Astrocyte (in vitro differentiated cells and primary cell): ENCODE data around the gene CDK14. TPM values are rescaled to one million over a fixed set of nuclear protein-coding genes. Genes with fewer than 3 reads are reported as not detected.
A peak's percentile ranks its signal among the peaks of the same experiment; 100 is the strongest.

Experiments used
- DNase-seq: peaks from one replicate; pipeline ENCODE4 v3.0.0-alpha.2; 2010; ENCODE audit warnings: low read depth
- FAIRE-seq: peaks from 2 replicates; lab custom pipeline; 2011; peaks lifted over from hg19 to GRCh38; lab: Jason Lieb, UNC
- H2AFZ ChIP-seq: 2 replicates; pipeline ENCODE4 v1.6.0; 2012; ENCODE audit warnings: low read depth, low read length, inconsistent platforms
- H3K27ac ChIP-seq: 2 replicates; pipeline ENCODE4 v1.5.1; 2011; ENCODE audit warnings: low read depth, low read length, inconsistent platforms
- H3K27me3 ChIP-seq: 2 replicates; pipeline ENCODE4 v1.6.0; 2011; ENCODE audit warnings: low read length, inconsistent platforms; ENCODE audit not compliant: insufficient read depth
- H3K36me3 ChIP-seq: 2 replicates; pipeline ENCODE4 v1.5.1; 2011; ENCODE audit warnings: low read length, inconsistent platforms; ENCODE audit not compliant: insufficient read depth
- H3K4me1 ChIP-seq: 2 replicates; pipeline ENCODE4 v1.5.1; 2011; ENCODE audit warnings: low read length, inconsistent platforms; ENCODE audit not compliant: insufficient read depth
- H3K4me2 ChIP-seq: 2 replicates; pipeline ENCODE4 v1.6.0; 2012; ENCODE audit warnings: low read length, inconsistent platforms
- H3K4me3 ChIP-seq: 2 replicates; pipeline ENCODE4 v1.5.1; 2011; ENCODE audit warnings: low read depth, mild to moderate bottlenecking, low read length, inconsistent platforms; ENCODE audit not compliant: insufficient read depth
- H3K79me2 ChIP-seq: 2 replicates; pipeline ENCODE4 v1.6.0; 2012; ENCODE audit warnings: mild to moderate bottlenecking, low read length, inconsistent platforms; ENCODE audit not compliant: insufficient read depth
- H3K9ac ChIP-seq: 2 replicates; pipeline ENCODE4 v1.6.0; 2012; ENCODE audit warnings: mild to moderate bottlenecking, low read length, inconsistent platforms
- H3K9me3 ChIP-seq: 2 replicates; pipeline ENCODE4 v1.5.1; 2012; ENCODE audit warnings: low read depth, mild to moderate bottlenecking, low read length, inconsistent platforms; ENCODE audit not compliant: insufficient read depth
- H4K20me1 ChIP-seq: 2 replicates; pipeline ENCODE4 v1.6.0; 2012; ENCODE audit warnings: low read length, inconsistent platforms; ENCODE audit not compliant: insufficient read depth
- H3K27ac Mint-ChIP-seq: one replicate; pipeline ENCODE4 v1.8.0; 2021; ENCODE audit warnings: mild to moderate bottlenecking, mixed read lengths; ENCODE audit not compliant: unreplicated experiment
- H3K27me3 Mint-ChIP-seq: one replicate; pipeline ENCODE4 v1.8.0; 2021; ENCODE audit warnings: low read depth, mixed read lengths; ENCODE audit not compliant: unreplicated experiment
- H3K36me3 Mint-ChIP-seq: one replicate; pipeline ENCODE4 v1.8.0; 2021; ENCODE audit warnings: low read depth, mixed read lengths; ENCODE audit not compliant: unreplicated experiment
- H3K4me1 Mint-ChIP-seq: one replicate; pipeline ENCODE4 v1.8.0; 2021; ENCODE audit warnings: low read depth, mixed read lengths; ENCODE audit not compliant: unreplicated experiment
- H3K4me3 Mint-ChIP-seq: one replicate; pipeline ENCODE4 v1.8.0; 2021; ENCODE audit warnings: mild to moderate bottlenecking, moderate library complexity, mixed read lengths; ENCODE audit not compliant: unreplicated experiment
- H3K9me3 Mint-ChIP-seq: one replicate; pipeline ENCODE4 v1.8.0; 2021; ENCODE audit warnings: mild to moderate bottlenecking, mixed read lengths; ENCODE audit not compliant: unreplicated experiment
- EZH2 ChIP-seq: IDR thresholded peaks from 2 replicates; pipeline ENCODE4 v1.6.1; 2012; ENCODE audit warnings: mild to moderate bottlenecking, low read length, inconsistent platforms; ENCODE audit not compliant: insufficient read depth
- total RNA-seq: library from RNA; stranded (reverse); gene quantifications from 2 replicates; pipeline ENCODE4 v1.2.1, GENCODE V29; 2021
- TF ChIP-seq, protein P1 (sequence below): IDR thresholded peaks from 2 replicates; pipeline ENCODE4 v1.5.1; 2011; ENCODE audit warnings: low read depth, mild to moderate bottlenecking, inconsistent platforms, low read length, moderate library complexity; ENCODE audit not compliant: insufficient read depth

The CDK14 gene
- total RNA-seq, 1 donor from 2014 or later: 30.2 TPM

DNA sequence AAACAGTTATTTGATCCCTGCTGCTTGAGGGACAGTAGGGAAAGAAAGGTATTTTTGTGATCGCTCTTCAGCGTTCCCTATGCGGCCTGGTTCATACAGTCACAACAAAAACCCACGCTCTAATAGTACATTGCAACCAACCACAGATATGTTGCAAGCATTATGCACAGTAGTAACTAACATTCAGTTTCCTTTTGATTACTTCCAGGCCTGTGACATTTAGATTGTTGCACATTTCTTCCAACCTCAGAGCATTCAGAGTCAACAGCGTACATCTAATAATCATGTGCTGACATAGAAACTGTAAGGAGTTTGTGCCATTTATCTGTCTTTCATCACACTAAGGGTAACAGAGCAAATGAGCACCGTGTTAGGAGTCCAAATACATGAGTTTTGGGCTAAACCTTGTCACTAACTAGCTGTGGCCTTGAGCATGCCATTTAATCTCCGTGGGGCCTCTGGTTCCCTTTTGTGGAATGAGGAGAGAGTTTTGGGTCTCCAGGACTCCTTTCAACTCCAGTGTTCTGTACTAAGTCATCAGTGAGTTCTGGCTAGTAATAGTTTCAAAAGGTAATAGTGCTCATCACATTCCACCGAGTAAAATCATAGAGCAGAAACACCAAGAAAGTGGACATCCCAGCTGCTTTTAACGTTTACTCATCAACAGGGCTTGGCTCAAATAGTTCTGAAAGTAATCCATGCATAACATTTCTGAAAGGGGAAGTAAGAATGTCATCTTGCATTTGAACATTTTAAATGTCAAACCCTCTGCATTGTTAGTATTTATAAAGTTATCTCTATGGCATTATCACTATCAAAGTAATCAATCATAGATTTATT lies 569.1 kb downstream of the CDK14 start:
- H3K27ac Mint-ChIP-seq: peak overlapping the region; percentile 94
- H3K36me3 Mint-ChIP-seq: no peaks in the 10 kb centered on the region
- H3K9me3 ChIP-seq: no peaks in the 10 kb centered on the region
- no peaks in the 10 kb centered on the region for H3K79me2 ChIP-seq
- peaks cover 25% of the 10 kb centered on the region for H3K4me1 Mint-ChIP-seq
- no peak overlapping the region for H3K4me3 Mint-ChIP-seq
- peak; percentile 90 for DNase-seq
- H3K9ac ChIP-seq: peak overlapping the region; percentile 49
- no peaks in the 10 kb centered on the region for H4K20me1 ChIP-seq
- peak overlapping the region; percentile 79 for H3K4me2 ChIP-seq
- H3K36me3 ChIP-seq: no peaks in the 10 kb centered on the region
- peak; percentile 95 for FAIRE-seq
- no peaks in the 10 kb centered on the region for H3K27me3 ChIP-seq
- H3K9me3 Mint-ChIP-seq: no peaks in the 10 kb centered on the region
- no peak overlapping the region for H2AFZ ChIP-seq
- H3K4me3 ChIP-seq: peak overlapping the region; percentile 16
- TF ChIP-seq EZH2: no peak
- TF ChIP-seq, protein P1, sequence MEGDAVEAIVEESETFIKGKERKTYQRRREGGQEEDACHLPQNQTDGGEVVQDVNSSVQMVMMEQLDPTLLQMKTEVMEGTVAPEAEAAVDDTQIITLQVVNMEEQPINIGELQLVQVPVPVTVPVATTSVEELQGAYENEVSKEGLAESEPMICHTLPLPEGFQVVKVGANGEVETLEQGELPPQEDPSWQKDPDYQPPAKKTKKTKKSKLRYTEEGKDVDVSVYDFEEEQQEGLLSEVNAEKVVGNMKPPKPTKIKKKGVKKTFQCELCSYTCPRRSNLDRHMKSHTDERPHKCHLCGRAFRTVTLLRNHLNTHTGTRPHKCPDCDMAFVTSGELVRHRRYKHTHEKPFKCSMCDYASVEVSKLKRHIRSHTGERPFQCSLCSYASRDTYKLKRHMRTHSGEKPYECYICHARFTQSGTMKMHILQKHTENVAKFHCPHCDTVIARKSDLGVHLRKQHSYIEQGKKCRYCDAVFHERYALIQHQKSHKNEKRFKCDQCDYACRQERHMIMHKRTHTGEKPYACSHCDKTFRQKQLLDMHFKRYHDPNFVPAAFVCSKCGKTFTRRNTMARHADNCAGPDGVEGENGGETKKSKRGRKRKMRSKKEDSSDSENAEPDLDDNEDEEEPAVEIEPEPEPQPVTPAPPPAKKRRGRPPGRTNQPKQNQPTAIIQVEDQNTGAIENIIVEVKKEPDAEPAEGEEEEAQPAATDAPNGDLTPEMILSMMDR: no peak
- H3K27ac ChIP-seq: peak overlapping the region; percentile 76
- H3K4me1 ChIP-seq: peaks cover 30% of the 10 kb centered on the region
- no peaks in the 10 kb centered on the region for H3K27me3 Mint-ChIP-seq

DNA sequence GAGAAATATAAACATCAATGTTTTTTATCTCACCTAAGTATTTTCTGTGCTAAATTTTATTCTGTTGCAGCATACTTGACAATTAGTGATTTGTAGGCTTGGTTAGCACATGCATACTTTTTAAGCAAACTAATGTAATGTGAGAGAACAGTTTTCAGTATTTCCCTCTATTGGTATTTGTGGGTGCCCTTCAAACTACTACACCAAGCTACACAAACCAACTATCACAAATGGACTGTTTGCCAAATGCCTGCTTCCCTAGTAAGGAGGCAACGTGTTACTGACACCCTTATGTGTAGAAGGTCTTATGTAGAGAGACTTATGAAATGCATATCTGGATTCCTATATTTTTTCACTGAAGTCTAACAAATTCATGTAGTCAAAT lies 569.7 kb downstream of the CDK14 start:
- FAIRE-seq (no peak), DNase-seq (peak; percentile 66)
- no peaks in the 10 kb centered on the region for H3K79me2 ChIP-seq
- no peak overlapping the region for H3K27ac Mint-ChIP-seq
- TF ChIP-seq, protein P1: no peak
- TF ChIP-seq EZH2: no peak
- no peak overlapping the region for H3K9ac ChIP-seq
- H3K27ac ChIP-seq: peak overlapping the region; percentile 24
- no peak overlapping the region for H2AFZ ChIP-seq
- H3K36me3 ChIP-seq: no peaks in the 10 kb centered on the region
- peaks cover 30% of the 10 kb centered on the region for H3K4me1 ChIP-seq
- H3K9me3 ChIP-seq: no peaks in the 10 kb centered on the region
- H3K4me3 Mint-ChIP-seq: no peak overlapping the region
- H3K4me1 Mint-ChIP-seq: peaks cover 25% of the 10 kb centered on the region
- H3K4me2 ChIP-seq: peak overlapping the region; percentile 79
- no peaks in the 10 kb centered on the region for H3K36me3 Mint-ChIP-seq
- no peaks in the 10 kb centered on the region for H3K27me3 ChIP-seq
- no peaks in the 10 kb centered on the region for H3K27me3 Mint-ChIP-seq
- no peaks in the 10 kb centered on the region for H4K20me1 ChIP-seq
- H3K9me3 Mint-ChIP-seq: no peaks in the 10 kb centered on the region
- no peak overlapping the region for H3K4me3 ChIP-seq
